Naive thymus-derived CD4-positive, alpha-beta T cell (primary cell): ENCODE measurements around the gene ACAP2. TPM values are rescaled to one million over a fixed set of nuclear protein-coding genes. Genes with fewer than 3 reads are reported as not detected.

ENCODE experiments used
- ATAC-seq: fragments of 150-1000 bp; cut with Tn5 transposase; 2 replicates; pipeline ENCODE4 v1.10.0; 2021; ENCODE audit warnings: mild to moderate bottlenecking, moderate library complexity
- CTCF ChIA-PET: fragments of 350-600 bp; sonication (Branson Sonifier 250); formaldehyde crosslinking; loops from one replicate; lab custom pipeline; 2021; ENCODE audit warnings: antibody characterized with exemption; lab: Charles Lee
- POLR2A ChIA-PET: fragments of 350-600 bp; sonication (Branson Sonifier 250); formaldehyde crosslinking; loops from one replicate; lab custom pipeline; 2021; ENCODE audit warnings: antibody characterized with exemption, inconsistent platforms; lab: Charles Lee
- DNase-seq, 9 donors: peaks; one replicate each; pipeline versions ENCODE4 v3.0.0 to v3.0.0-alpha.2; 2020 to 2022; ENCODE audit warnings: mixed read lengths in 1 of 9
- H3K27ac ChIP-seq: one replicate; pipeline ENCODE4 v1.7.0; 2013; ENCODE audit warnings: mild to moderate bottlenecking, low read depth, low read length, moderate library complexity
- H3K27me3 ChIP-seq, 2 donors: one replicate each; pipeline ENCODE4 v1.7.0; 2013; ENCODE audit warnings: low read length in 2 of 2, mild to moderate bottlenecking in 2 of 2, moderate library complexity in 2 of 2; ENCODE audit not compliant: control insufficient read depth in 2 of 2, insufficient read depth in 2 of 2
- H3K36me3 ChIP-seq, 3 experiments: 1 replicate in 2 of 3; 2 replicates in 1 of 3; pipeline ENCODE4 v1.7.0; 2013; ENCODE audit warnings: low read length in 3 of 3, mild to moderate bottlenecking in 3 of 3, moderate library complexity in 1 of 3; ENCODE audit not compliant: insufficient read depth in 3 of 3, control insufficient read depth in 2 of 3
- H3K4me1 ChIP-seq, 2 donors: one replicate each; pipeline ENCODE4 v1.7.0; 2013; ENCODE audit warnings: low read length in 2 of 2, mild to moderate bottlenecking in 2 of 2, moderate library complexity in 1 of 2; ENCODE audit not compliant: control insufficient read depth in 2 of 2, insufficient read depth in 2 of 2
- H3K4me3 ChIP-seq: 2 replicates; pipeline ENCODE4 v1.7.0; 2013; ENCODE audit warnings: mild to moderate bottlenecking, low read length
- H3K9me3 ChIP-seq, 3 experiments: 1 replicate in 2 of 3; 2 replicates in 1 of 3; pipeline ENCODE4 v1.7.0; 2013; ENCODE audit warnings: low read length in 3 of 3; ENCODE audit not compliant: control insufficient read depth in 2 of 3
- H3K27ac Mint-ChIP-seq, 9 donors: one replicate each; pipeline ENCODE4 v1.8.0; 2020 to 2022; ENCODE audit warnings: mixed read lengths in 9 of 9, mild to moderate bottlenecking in 8 of 9, moderate library complexity in 5 of 9, inconsistent platforms in 2 of 9
- H3K27me3 Mint-ChIP-seq, 5 donors: one replicate each; pipeline ENCODE4 v1.8.0; 2021 to 2022; ENCODE audit warnings: mixed read lengths in 5 of 5, mild to moderate bottlenecking in 1 of 5
- H3K36me3 Mint-ChIP-seq, 5 donors: one replicate each; pipeline ENCODE4 v1.8.0; 2020 to 2022; ENCODE audit warnings: mixed read lengths in 5 of 5, mild to moderate bottlenecking in 3 of 5, inconsistent platforms in 1 of 5
- H3K4me1 Mint-ChIP-seq, 7 donors: one replicate each; pipeline ENCODE4 v1.8.0; 2020 to 2022; ENCODE audit warnings: mixed read lengths in 7 of 7, mild to moderate bottlenecking in 3 of 7, inconsistent platforms in 1 of 7
- H3K4me3 Mint-ChIP-seq, 10 donors: one replicate each; pipeline ENCODE4 v1.8.0; 2020 to 2022; ENCODE audit warnings: mild to moderate bottlenecking in 10 of 10, mixed read lengths in 10 of 10, moderate library complexity in 6 of 10, inconsistent platforms in 2 of 10
- H3K9me3 Mint-ChIP-seq, 11 donors: one replicate each; pipeline ENCODE4 v1.8.0; 2020 to 2022; ENCODE audit warnings: mixed read lengths in 11 of 11, mild to moderate bottlenecking in 4 of 11, inconsistent platforms in 1 of 11, moderate library complexity in 1 of 11
- intact Hi-C, 2 donors: fragments of 100-400 bp; cut with micrococcal nuclease; formaldehyde crosslinking; loops; one replicate each; pipeline ENCODE4 v1.15.1; 2023
- polyA plus RNA-seq, 2 donors: library from polyadenylated mRNA; unstranded; fragments of 300-500 nt; fragmentation: Illumina TruSeq; gene quantifications; one replicate each; pipeline ENCODE4 v1.2.3, GENCODE V29; 2021
- total RNA-seq, 6 experiments: library from RNA in 5 of 6; stranded (reverse) in 5 of 6; gene quantifications; 1 replicate in 5 of 6; 2 replicates in 1 of 6; pipeline ENCODE4 v1.2.3 and lab custom pipeline; 2021 to 2026

ACAP2 gene
- total and polyA plus RNA-seq, 7 experiments from 2014 or later: 40.1 to 111 (median 72.6) TPM

DNA sequence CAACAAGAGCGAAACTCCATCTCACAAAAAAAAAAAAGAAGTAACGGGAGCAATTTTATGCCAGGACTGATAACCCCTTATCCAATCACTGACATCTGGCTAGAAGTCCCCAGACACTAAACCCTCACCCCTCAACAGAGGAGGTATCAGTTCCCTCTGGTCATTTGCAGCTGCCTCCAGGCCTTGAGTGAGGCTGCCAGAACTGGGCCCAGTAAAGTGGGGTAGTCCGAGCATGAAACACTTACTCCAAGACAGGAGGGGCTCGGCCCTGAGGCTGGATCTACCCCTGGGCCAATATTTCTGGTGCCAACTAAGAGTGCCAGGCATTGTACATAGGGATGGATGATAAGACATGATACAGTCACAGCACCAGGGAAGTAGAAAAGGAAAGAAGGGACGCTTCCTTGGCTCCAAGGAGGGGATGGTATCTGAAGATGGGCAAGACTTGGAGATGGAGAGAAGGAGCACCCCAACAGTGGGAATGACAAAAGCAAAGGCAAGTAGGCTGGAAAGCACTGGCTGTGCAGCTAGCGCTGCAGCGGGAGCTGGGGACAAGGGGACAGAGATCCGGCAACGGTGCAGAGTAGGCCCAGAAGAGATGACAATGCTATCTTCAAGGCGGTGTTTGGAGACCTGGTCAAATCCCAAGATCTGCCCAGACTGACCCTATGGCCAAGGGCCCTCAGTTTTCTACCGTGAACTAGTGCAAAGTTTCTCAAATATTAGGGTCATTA is 174.1 kb downstream of the ACAP2 start:
- POLR2A ChIA-PET: interaction anchor here (0.7 to 1.8 kb wide), 3 partner anchors 8 to 315 kb away, joined by 3 to 12 read pairs (median 3); partner anchors contain the start of gene APOD
- Mint-ChIP-seq H3K36me3 (peaks cover 0 to 9% (median 0%) of the 10 kb centered on the region in 5 donors), H3K4me3 (peak overlapping the region; percentile 4 to 91 (median 86)), H3K9me3 (no peaks in the 10 kb centered on the region), H3K27me3 (no peaks in the 10 kb centered on the region), H3K27ac (no peak overlapping the region), H3K4me1 (peaks cover 22 to 40% (median 30%) of the 10 kb centered on the region in 7 donors)
- CTCF ChIA-PET: interaction anchor here (0.6 to 6.5 kb wide), 5 partner anchors 7 to 595 kb away, joined by 3 to 76 read pairs (median 4); no protein-coding TSS in a partner anchor
- DNase-seq: no peak
- no peaks in the 10 kb centered on the region for H3K27me3 ChIP-seq
- H3K36me3 ChIP-seq: no peaks in the 10 kb centered on the region
- no peaks in the 10 kb centered on the region for H3K9me3 ChIP-seq
- intact Hi-C loops: loop anchor here in 1 of 2 donors (10.0 kb wide), 1 partner anchor 864 kb away; no protein-coding TSS in a partner anchor
- no peak overlapping the region for H3K4me3 ChIP-seq
- peaks cover 16 to 22% of the 10 kb centered on the region in 2 donors for H3K4me1 ChIP-seq
- H3K27ac ChIP-seq: no peak overlapping the region
- ATAC-seq: no peak

DNA sequence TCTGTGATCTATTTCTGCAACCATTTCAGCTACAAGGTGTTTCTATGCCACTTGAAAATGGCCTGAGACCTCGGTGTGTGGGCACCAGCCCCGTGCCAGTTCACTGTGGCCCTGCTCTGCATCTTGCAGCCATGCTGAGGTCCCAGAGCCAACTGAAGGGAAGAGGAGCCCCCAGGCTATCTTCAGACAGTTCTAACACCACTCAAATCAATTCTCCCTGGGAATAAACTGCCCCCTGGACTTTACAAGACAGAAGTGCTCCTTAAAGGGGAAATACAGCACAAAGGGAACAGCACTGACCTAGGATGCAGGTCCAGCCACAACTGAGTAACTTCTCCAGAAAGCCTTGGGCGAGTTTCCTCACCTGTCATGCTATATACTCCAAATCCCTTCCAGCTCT is 175.7 kb downstream of the ACAP2 start:
- H3K27me3 Mint-ChIP-seq: no peaks in the 10 kb centered on the region
- ATAC-seq (no peak), DNase-seq (no peak)
- H3K4me3 Mint-ChIP-seq: no peak overlapping the region
- H3K4me3 ChIP-seq: no peak overlapping the region
- H3K9me3 Mint-ChIP-seq: no peaks in the 10 kb centered on the region
- peaks cover 0 to 9% (median 0%) of the 10 kb centered on the region in 5 donors for H3K36me3 Mint-ChIP-seq
- no peaks in the 10 kb centered on the region for H3K36me3 ChIP-seq
- peaks cover 16 to 21% of the 10 kb centered on the region in 2 donors for H3K4me1 ChIP-seq
- H3K4me1 Mint-ChIP-seq: peaks cover 23 to 39% (median 29%) of the 10 kb centered on the region in 7 donors
- H3K9me3 ChIP-seq: no peaks in the 10 kb centered on the region
- intact Hi-C loops: loop anchor here in 1 of 2 donors (10.0 kb wide), 1 partner anchor 862 kb away; no protein-coding TSS in a partner anchor
- POLR2A ChIA-PET: no interaction called here
- H3K27me3 ChIP-seq: no peaks in the 10 kb centered on the region
- CTCF ChIA-PET: interaction anchor here (0.6 to 0.9 kb wide), 2 partner anchors 12 to 592 kb away, joined by 3 read pairs; no protein-coding TSS in a partner anchor
- no peak overlapping the region for H3K27ac ChIP-seq
- no peak overlapping the region for H3K27ac Mint-ChIP-seq

DNA sequence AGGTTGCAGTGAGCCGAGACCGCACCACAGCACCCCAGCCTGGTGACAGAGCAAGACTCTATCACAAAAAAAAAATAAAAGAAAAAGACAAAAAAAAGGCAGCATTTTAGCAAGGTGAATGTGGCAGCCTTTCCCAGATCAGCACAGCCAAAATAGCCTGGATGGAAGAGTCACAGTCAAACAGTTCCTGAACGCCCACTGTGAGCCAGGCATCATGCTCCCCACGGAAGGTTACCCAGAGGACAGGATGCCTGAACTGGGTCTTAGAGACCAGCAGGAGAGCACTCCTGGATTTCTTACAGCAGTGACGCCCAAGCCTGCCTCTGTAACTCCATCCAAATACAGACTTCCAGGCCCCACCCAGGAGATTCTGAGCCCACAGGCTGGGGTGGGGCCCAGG is 176.4 kb downstream of the ACAP2 start:
- no peaks in the 10 kb centered on the region for H3K36me3 ChIP-seq
- H3K36me3 Mint-ChIP-seq: peaks cover 0 to 9% (median 0%) of the 10 kb centered on the region in 5 donors
- no peaks in the 10 kb centered on the region for H3K27me3 ChIP-seq
- CTCF ChIA-PET: interaction anchor here (0.5 to 0.9 kb wide), 3 partner anchors 11 to 593 kb away, joined by 3 read pairs; no protein-coding TSS in a partner anchor
- ATAC-seq: no peak
- POLR2A ChIA-PET: interaction anchor here (0.7 kb wide), 1 partner anchor 1698 kb away, joined by 3 read pairs; no protein-coding TSS in a partner anchor
- H3K9me3 Mint-ChIP-seq: no peaks in the 10 kb centered on the region
- intact Hi-C loops: loop anchor here in 1 of 2 donors (10.0 kb wide), 1 partner anchor 862 kb away; no protein-coding TSS in a partner anchor
- no peak overlapping the region for H3K4me3 Mint-ChIP-seq
- no peak overlapping the region for H3K4me3 ChIP-seq
- H3K9me3 ChIP-seq: no peaks in the 10 kb centered on the region
- H3K4me1 Mint-ChIP-seq: peaks cover 21 to 34% (median 23%) of the 10 kb centered on the region in 7 donors
- H3K27me3 Mint-ChIP-seq: no peaks in the 10 kb centered on the region
- H3K4me1 ChIP-seq: peaks cover 11 to 18% of the 10 kb centered on the region in 2 donors
- no peak overlapping the region for H3K27ac Mint-ChIP-seq
- DNase-seq: no peak
- no peak overlapping the region for H3K27ac ChIP-seq

DNA sequence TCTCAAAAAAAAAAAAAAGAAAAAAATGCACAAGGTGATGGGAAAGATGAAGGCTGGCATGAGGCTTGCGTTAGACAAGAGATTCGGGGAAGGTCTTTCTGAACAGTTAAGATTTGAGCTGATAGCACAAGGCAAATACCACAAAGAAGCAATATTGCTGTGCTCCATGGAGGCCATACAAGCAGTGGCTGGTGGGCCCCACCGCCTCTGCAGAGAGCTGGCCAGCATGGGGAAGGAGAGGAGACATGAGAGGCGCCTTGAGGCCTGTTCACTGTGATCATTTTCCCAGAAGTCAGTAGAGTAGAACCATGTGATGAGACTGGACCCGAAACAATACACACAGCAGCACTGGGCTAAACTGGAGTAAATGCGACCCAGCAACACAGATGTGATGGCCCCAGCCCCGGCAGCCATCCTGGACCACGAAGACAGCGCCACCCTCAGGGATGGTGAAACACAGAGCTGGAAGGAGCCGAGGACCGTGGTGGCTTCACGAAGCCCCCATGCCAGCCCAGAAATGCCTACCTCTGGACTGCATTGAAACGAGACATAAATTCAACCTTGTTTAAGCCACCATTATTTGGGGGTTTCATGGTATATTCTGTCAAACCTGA is 177.3 kb downstream of the ACAP2 start:
- Mint-ChIP-seq H3K27ac (no peak overlapping the region), H3K4me1 (peaks cover 30 to 37% (median 31%) of the 10 kb centered on the region in 7 donors), H3K36me3 (peaks cover 0 to 9% (median 0%) of the 10 kb centered on the region in 5 donors), H3K9me3 (no peaks in the 10 kb centered on the region), H3K4me3 (no peak overlapping the region), H3K27me3 (no peaks in the 10 kb centered on the region)
- Histone ChIP-seq H3K27me3 (no peaks in the 10 kb centered on the region), H3K9me3 (no peaks in the 10 kb centered on the region), H3K4me3 (no peak overlapping the region), H3K27ac (no peak overlapping the region), H3K36me3 (no peaks in the 10 kb centered on the region), H3K4me1 (peaks cover 21 to 27% of the 10 kb centered on the region in 2 donors)
- DNase-seq (no peak), ATAC-seq (no peak)
- ChIA-PET CTCF (interaction anchor here (0.6 kb wide), 1 partner anchor 802 kb away, joined by 3 read pairs; no protein-coding TSS in a partner anchor), POLR2A (interaction anchor here (0.7 kb wide), 1 partner anchor 1699 kb away, joined by 3 read pairs; no protein-coding TSS in a partner anchor)
- intact Hi-C loops: loop anchor here in 1 of 2 donors (10.0 kb wide), 1 partner anchor 861 kb away; no protein-coding TSS in a partner anchor

- no peaks in the 10 kb centered on the region for H3K27me3 Mint-ChIP-seq
- DNase-seq: no peak
- peaks cover 0 to 9% (median 0%) of the 10 kb centered on the region in 5 donors for H3K36me3 Mint-ChIP-seq
- ChIA-PET POLR2A (no interaction called here), CTCF (interaction anchor here (0.8 to 3.8 kb wide), 3 partner anchors 6 to 621 kb away, joined by 3 to 34 read pairs (median 4); partner anchors contain the start of gene XXYLT1)
- H3K4me3 Mint-ChIP-seq: no peak overlapping the region
- no peak overlapping the region for H3K27ac ChIP-seq
- H3K27me3 ChIP-seq: no peaks in the 10 kb centered on the region
- H3K4me1 ChIP-seq: peaks cover 17 to 22% of the 10 kb centered on the region in 2 donors
- H3K36me3 ChIP-seq: no peaks in the 10 kb centered on the region
- no peak overlapping the region for H3K27ac Mint-ChIP-seq
- no peak for ATAC-seq
- H3K4me1 Mint-ChIP-seq: peaks cover 19 to 28% (median 21%) of the 10 kb centered on the region in 7 donors
- no peaks in the 10 kb centered on the region for H3K9me3 Mint-ChIP-seq
- no peaks in the 10 kb centered on the region for H3K9me3 ChIP-seq
- intact Hi-C loops: loop anchor here (5.0 to 10.0 kb wide), 2 partner anchors 157 to 859 kb away; no protein-coding TSS in a partner anchor
- H3K4me3 ChIP-seq: no peak overlapping the region
These were observed 178.8 kb downstream of the ACAP2 start for GRCh38 chr3:195263925-195264600.
